NCI-H510A treated with DMSO at 0.1 percent for 48 hours (cell line): ENCODE measurements around the gene GPC6.
A peak's percentile ranks its signal among the peaks of the same experiment; 100 is the strongest.

Source experiments
- DNase-seq: peaks from one replicate; lab custom pipeline; 2025; lab: John Stamatoyannopoulos, UW

Gene GPC6

DNA sequence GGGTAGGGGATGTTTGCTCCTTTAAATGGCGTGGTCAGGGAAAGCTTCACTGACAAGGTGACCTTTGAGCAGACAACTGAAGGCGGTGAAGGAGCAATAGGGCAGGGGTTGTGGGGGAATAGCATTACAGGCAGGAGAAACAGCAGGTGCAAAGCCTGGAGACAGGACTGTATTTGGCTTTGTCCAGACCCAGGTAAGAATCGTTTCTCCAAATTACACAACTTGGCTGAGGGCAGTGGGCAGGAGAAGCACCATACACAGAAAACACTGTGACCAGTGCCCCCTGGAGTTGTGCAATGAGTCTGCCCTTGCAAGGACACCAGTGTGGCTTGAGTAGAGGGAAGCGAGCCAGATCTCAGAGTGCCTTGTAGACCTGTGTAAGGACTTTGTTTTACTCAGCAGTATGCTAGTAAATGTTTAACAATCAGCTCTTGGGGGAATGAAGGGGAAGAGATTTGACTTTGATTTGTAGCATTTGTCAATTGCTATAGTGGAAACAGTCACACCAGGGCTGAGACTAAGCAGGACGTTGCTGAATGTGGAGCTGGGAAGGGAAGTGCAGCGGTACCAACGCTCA lies 892.8 kb downstream of the GPC6 start:
- no peak for DNase-seq

DNA sequence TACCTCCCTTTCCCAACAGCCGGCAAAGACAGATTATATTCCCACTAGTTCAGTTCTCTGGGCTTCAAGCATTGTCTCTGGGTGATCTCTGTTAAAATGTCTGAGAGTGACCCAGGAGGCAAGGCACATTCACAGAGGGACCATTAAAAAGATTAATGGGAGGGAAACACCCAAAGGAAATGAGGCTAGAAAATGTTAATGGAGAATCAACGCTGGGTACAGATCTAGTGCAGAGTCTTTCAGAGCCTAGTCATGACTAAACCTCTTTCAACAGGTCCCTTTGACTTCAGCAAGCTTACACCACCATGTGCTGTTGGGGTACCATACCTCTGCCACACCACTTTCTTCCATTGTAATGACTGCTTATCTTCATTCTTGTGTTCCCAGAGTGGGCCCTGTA lies 894.3 kb downstream of the GPC6 start:
- no peak for DNase-seq

DNA sequence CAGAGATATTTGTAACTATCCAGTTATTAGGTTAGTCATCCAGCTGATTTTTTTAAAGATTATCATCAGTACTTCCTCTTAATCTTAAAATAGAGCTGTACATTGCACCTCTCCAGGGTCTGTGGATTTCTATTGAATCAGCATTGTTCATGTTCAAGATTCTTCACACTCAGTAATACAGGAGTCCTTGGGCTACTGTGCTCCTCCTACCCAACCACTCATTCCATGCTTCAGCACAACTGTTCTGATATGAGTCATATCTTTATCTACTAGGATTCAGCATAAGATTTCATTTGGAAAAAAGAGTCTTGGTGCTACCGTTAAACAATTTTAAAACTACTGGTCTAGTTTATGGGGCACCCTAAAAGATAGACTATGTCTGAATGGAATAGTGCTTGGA lies 895.1 kb downstream of the GPC6 start:
- peak; percentile 4 for DNase-seq

DNA sequence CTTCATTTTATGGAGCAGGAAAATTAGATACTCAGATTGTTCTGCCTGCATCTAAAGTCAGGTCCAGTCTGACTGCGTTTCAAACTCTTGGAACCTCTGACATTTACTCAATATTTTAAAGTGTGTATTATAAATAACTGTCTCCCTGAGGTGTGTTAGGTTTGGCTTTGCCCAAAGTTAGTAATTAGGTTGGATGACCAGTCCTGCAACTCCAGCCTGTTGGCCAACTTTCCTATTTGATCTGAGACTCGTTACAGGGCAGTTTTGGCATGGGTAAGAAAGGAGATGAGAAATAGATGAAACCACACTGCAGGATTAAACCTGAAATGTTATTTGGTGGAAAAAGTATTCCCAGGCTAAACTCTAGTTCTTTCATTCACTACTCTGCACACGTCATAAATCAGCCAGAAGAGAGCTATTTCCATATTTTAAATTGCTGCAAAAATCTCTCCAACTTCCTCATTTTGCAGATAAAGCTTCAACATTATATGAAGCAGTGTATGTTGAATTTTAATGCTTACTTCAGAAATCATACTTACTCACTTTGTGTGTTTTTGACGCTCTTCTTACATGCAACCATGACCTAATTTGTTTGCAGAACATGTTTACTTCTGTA lies 895.8 kb downstream of the GPC6 start:
- no peak for DNase-seq

DNA sequence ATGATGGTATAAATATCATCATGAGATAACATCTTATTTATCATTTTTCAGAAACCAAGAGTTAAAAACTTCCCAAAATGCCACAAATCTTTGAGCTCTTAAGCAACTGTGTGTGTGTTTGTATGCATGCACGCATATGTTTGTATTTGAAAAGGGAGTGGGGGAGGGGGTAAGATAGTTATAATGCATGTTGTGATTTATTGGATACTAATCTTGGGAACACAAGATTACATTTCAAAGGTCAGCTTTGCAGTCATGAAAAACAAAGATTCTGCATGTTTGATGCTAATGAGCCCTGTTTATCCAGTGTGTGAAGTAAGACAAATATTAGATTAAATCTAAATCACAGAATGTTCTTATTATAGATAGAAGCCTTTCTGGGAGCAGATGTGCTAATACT lies 897.0 kb downstream of the GPC6 start:
- no peak for DNase-seq

DNA sequence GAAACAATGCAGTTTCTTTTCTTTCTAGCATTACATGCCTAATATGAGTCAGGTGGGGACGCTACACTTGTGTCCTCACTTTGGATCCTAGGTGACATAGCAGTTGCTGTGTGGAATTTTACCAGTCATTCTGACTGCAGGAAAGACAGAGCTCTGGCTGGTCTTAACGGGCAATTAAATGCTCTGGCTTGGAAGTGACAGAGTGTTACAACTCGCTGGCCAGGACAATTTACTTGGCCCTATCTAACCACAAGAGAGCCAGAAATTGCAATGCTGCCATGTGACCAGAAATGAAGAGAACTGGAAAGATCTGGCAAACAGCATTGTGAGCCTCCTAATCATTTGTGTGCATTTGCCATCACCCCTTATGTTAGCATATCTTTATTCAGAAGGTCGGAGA lies 901.8 kb downstream of the GPC6 start:
- DNase-seq = no peak

DNA sequence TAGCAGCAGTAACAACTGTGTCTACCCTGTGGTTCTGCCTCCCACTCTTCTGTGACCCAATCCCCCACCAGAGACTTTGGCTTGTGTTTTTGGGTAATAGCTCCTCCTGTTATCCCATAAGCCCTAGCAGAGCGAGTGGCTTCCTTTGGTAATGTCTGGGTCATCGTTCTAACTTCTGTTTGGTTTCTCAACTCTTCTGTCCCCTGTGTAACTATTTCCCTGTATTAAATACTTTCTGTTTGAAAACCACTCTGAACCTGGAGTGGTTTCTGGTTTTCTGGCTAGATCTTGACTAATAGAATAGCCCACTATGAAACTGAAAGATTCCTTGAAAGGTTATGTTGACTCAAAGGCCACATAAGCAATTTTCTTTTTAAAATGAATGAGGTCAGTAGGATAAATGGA lies 902.9 kb downstream of the GPC6 start:
- DNase-seq = no peak

DNA sequence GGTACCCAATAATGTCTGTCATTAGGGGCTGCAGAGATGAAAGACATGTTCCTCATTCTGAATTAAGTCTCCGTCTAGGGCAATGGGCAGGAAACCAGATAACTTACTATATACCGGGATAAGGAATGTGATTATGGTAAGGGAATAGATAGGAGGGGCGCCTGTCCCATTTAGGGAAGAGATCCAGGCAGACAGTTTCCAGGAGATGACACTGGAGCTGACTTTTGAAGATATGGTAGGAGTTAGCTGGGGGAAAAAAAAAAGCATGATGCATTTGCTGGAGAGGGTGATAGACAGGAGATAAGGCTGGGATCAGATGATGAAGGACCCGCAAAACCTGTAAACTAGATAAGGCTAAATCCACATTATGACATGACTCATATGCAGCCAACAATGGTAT lies 912.2 kb downstream of the GPC6 start:
- DNase-seq = no peak

DNA sequence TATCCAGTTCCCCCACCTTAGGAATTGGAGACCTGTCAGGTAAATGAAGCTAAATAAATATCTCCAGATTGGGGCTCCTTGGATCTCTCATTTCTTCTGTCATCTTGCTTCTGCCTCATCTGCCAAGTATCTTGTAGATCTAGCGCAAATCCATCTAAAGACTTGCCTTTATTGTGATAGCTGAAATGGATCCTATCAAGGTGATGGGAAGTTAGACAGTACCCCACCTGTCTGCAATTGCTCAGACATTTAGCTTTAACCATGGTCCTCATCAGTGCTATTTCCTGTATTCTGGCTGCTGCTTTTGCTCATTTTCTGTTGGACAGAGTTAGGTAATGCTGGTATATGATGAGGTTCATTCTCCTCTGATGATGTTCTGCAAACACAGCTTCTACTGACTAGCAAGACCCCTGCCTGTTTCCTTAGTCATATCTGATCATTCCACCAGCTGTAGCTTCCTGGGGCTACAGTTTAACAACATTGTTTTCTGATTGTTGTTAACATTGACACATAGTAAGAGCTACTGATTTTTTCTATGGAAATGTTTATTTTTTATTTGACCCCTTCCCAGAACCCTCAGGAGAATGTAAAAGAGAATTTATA lies 912.9 kb downstream of the GPC6 start:
- no peak for DNase-seq

DNA sequence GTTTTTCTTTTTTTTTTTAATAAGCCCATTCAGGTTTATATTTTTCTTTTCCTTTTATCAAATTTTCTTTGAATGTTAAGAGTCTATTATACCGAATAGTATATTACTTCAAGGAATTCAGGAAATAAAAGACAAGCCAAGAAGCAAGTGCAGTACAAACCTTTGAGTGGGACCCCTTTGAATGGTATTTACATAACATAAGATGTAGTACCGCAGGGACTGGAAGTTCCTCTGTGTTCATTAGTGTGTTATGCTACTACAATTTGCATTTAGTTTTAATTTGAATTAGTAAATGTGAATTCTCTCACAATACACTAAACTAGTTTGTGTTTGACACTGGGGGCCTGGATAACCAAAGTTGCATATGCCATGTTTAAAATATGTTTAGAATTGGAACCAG lies 913.4 kb downstream of the GPC6 start:
- no peak for DNase-seq

DNA sequence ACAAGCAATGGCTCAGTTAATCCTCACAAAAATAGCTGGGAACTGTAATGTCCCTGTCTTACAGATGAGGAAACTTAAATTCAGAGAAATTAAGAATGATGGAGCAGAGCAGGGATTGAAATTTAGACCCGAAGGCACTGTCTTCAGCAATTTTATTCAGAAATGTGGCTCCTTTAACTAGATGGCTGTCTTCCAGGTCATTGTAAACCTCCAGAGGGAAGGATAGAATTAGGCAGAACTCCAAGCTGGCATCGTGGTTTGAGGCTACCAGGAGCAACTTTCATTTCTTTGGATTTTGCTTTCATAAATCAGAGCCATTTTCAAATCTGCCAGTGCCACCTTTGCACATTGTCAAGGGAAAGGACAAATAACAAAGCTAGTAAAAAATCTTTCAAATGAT lies 913.9 kb downstream of the GPC6 start:
- DNase-seq = no peak

DNA sequence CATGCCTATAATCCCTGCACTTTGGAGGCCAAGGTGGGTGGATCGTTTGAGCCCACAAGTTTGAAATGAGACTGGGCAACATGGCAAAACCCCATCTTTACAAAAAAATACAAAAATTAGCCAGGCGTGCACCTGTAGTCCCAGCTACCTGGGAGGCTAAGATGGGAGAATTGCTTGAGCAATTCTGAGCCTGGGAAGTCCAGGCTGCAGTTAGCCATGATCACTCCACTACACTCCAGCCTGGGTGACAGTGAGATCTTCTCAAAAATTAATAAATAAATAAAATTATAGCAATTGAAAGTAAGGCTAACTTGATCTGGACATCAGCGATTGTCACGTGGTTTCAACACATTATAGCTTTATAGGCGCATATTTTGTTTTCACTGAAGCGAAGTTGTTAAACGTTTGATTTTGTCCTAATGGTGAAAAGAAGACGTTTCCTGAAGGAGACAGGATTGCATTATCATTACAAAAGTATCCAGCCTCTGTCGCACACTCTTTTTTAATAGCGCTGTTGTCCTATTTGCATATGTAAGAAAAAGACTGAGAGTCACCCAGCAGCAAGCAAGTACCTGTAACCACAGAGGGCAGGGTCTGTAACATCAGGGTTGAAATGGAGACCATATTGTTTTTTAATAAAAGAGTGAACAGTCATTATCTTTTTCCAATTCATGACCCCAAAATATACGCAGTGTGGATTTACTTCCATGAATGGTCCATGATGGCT lies 917.2 kb downstream of the GPC6 start:
- no peak for DNase-seq

DNA sequence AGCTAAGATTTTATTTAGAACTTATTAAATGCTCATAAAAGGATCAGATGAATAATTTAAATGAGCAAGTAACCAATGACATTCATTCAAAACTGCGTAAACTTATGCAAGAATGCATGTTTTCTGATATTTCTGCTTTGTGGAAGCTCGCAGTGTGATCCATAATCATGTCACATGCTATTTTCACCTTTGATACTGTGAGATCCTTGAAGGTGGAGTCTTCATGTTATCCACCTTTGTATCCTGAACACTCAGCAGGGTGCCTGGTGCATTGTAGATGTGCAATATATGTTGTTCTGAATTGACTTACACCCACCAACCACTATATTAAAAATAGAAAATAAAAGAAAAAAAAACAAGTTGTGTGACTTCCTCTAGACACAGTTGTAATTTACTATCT lies 919.4 kb downstream of the GPC6 start:
- no peak for DNase-seq

DNA sequence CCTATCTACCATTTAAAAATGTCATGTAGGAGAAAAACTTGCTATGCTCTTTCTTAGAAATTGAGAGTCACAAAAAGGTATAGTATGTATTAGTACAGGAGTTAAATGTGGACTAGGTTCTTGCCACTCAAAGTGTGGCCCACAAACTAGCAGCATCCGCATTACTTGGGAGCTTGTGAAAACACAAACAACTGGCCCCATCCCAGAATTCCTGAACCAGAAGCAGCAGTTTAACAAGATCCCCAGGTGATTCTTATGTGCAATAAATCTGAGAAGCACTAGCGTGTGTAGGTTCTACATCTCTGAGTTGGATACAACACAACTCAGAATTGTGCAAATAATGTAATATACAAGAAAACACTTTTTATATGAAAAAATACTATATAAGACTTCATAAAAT lies 927.0 kb downstream of the GPC6 start:
- no peak for DNase-seq

DNA sequence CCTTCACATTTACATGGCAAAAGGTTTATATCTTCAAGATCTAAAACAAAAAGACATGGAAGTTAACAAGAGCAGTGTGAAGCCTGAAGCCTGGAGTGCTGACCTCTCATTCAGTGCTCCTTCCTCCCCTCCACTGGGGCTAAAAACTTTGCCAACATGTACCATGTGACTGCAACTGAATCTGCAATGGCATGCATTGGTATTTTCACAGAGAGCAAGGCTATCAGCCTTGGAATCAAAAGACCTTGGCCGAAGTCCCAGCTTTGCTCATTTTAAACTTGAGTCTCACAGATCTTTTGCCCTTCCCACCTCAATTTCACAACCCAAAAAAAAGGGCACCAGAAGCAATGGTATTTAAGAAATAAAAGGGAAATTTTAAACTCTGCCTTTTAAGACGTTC lies 927.8 kb downstream of the GPC6 start:
- DNase-seq = no peak

DNA sequence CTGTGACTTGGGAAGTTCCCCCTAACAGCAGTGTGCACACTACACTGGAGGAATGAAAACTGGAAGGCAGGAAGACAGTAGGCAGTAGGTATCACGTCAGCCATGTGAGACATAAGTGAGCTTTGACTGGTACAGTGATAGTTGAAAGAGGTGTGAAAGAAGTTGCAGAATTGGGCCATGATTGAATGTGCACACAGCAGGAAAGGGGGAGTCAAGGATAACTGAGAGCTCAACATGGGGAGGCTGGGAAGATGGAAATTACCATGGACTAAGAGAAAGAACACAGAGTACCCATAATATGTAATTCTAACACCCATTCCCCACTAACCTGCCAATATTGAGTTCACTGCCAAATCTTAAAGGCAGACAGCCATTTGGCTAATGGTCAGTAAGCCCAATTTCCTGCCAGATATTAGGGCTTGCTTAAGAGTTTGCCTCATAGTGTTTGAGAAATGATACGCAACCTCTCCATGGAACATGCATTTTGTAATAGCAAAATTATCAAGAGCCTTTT lies 931.2 kb downstream of the GPC6 start:
- DNase-seq = no peak

DNA sequence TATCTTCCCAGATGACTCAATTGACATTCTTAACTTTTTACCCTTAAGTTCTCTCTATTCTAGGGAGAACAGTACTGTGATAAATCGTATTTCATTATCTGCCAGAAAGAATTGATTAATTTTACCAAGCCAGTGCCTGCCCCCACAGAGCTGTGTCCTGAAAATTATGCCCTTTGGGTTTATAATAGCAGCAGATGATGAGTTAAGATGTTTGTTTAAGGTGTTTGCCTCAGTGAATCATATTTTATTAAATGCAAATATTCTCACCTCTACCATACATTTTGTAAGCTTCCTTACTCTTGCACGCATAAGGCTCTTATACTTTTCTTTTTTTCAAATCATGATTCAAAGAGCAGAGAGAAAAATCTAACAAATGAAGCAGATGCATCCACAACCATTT lies 934.3 kb downstream of the GPC6 start:
- DNase-seq = no peak

DNA sequence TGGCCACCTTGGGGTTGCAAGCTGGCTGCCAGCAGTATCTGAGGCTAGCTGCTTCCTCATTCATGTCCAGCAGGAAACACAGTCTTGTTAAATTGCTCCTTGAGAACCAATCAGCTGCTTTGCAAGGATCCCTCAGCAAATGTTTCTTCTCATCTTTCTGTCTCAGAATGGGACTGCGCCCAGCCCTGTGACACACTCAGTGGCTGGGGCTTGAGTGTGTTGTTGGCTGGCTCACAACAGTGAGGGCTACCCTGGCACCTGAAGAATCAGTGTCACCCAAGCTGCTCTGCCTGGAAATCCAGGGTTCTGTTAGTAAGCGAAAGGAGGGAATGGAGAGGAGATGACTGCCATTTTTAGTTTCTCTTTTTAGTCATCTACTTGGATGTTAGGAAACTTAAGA lies 935.7 kb downstream of the GPC6 start:
- DNase-seq = no peak

DNA sequence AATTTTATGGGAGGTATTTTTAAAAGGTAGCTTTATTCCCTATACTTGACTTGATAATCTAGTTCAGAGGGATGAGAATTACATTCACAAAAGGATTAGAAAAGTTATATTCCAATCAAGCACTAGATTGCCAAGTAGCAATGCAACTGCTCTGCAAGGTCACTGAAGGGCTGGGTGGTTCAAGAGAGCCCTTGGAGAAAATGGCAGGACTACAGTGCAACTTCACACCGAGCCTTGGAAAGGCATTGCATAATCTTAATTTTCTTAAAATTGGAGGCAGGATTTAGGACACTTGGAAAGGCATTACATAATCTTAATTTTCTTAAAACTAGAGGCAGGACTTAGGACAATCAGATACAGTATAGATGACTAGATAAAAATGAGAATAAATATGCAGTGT lies 936.9 kb downstream of the GPC6 start:
- no peak for DNase-seq

DNA sequence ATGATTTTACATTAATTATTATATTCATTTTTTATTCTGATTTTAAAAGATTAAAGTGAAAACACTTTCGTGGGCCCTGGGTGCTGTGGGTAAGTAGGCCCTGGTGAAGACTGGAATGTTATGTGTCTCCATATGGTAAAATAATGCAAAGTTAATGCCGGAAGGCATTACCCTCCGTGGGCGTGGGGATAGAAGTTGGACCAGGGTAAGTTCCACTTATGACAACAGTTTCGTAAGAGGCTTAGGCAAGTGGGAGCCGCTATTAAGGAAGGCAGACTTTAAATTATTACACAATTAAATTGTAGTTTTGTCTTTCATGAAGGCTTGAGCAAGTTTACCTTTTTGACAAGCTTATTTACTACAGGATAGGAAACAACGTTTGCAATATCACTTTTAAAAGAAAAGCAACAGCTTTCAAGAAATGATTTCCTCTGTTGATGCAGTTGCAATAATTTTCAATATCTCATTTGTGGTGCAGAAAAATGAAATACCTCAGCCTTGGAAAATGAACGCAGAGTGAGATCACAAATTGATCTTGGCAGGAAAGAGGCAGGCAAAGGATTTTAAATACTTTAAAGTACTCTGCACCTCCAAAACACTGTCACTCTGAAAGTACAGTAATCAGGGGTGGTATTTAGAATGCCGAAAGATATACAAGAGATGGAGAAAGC lies 942.3 kb downstream of the GPC6 start:
- DNase-seq = no peak

DNA sequence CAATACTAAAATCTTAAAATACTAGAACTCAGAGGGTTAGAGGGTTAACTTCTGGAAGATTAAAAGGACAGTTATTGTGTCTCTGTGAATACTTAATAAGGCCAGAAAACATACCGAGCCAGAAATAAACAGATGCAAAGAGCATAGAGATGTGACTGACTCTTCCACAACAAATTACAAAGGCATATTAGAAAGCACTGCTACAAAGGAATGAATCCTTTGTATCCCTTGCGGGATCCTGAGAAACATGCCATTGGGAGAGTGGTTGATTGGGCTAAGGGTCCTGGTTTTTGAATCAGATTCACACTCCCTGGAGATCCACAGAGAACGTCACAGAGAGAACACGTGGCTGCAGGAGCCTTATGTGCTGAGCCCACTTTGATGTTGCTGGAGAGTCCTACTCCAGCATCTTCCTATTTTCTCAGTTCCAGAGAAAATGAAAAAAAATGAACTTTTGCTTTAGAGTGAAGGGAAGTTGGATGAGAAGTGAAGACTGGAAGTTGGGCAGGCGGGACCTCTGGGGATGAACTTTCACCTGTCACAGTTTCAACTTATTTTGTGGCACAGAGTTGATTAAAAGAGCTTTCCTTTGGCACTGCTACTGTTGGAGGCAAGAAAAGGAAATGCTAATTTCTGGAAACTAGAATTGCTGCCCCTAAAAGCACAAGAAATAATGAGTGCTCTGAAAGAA lies 943.0 kb downstream of the GPC6 start:
- no peak for DNase-seq

DNA sequence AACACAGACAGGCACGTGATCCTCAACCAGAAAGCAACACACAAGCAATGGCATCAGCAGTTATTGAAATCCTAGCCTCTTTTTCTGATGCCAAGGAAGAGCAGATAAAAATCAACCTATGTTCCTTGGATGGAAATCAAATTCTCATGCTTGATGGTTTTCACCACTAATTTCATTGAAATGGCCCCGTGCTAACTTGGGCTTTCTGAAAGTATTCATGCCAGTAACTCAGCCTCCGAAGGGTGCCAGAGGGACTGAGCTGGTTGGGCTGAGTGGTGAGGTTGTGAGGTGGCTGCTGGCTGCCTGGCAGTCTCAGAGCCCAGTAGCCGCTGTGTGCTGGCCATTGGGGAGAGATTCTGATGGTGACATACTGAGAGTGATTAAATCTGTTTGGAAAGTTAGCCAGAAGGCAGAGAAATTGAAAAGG lies 943.6 kb downstream of the GPC6 start:
- no peak for DNase-seq
